SH-SY5Y (cell line): ENCODE results near the gene SLC8A3.

Source experiments
- GATA2 ChIP-seq: IDR thresholded peaks from 2 replicates; pipeline ENCODE4 v1.6.1; 2011; ENCODE audit warnings: mild to moderate bottlenecking, low read depth, low read length
- GATA3 ChIP-seq: IDR thresholded peaks from 2 replicates; pipeline ENCODE4 v1.6.1; 2011; ENCODE audit warnings: low read depth, mild to moderate bottlenecking, low read length, moderate library complexity

- TF ChIP-seq GATA2 (peak; percentile 99), GATA3 (peak; percentile 98)
These were observed 94.1 kb downstream of the SLC8A3 start for GRCh38 chr14:70094631-70095030.
